Panc1 (cell line): ENCODE data around the gene PPP1R27. TPM values are rescaled to one million over a fixed set of nuclear protein-coding genes. Genes with fewer than 3 reads are reported as not detected.

Experiments
- ATAC-seq: fragments of 200-7000 bp; cut with Tn5 transposase; 2 replicates; pipeline ENCODE4 v1.9.1; 2020; ENCODE audit warnings: mild to moderate bottlenecking, moderate library complexity
- BruUV-seq: library from RNA; stranded (reverse); fragments of 400-500 nt; replicated peaks from 2 replicates; lab custom pipeline; 2021; lab: Mats Ljungman, UMichigan
- CTCF ChIA-PET: fragments of 300-600 bp; sonication (Branson Sonifier 250); formaldehyde crosslinking; loops from one replicate; lab custom pipeline; 2022; ENCODE audit warnings: antibody characterized with exemption; lab: Charles Lee
- POLR2A ChIA-PET: fragments of 300-600 bp; sonication (Branson Sonifier 250); formaldehyde crosslinking; loops from one replicate; lab custom pipeline; 2022; ENCODE audit warnings: antibody characterized with exemption; lab: Charles Lee
- DNase-seq: peaks from one replicate; pipeline ENCODE4 v3.0.0-alpha.2; 2010; ENCODE audit warnings: low read depth, low spot score
- H3K27ac ChIP-seq: 2 replicates; pipeline ENCODE4 v1.5.1; 2011; ENCODE audit warnings: mild to moderate bottlenecking, low read length, inconsistent platforms
- H3K27me3 ChIP-seq: fragments of 200-500 bp; sonication (Bioruptor generic); 2 replicates; pipeline ENCODE4 v1.6.0; 2014; ENCODE audit warnings: low read length, inconsistent platforms; ENCODE audit not compliant: control insufficient read depth, insufficient read depth
- H3K36me3 ChIP-seq: fragments of 200-500 bp; sonication (Bioruptor generic); 2 replicates; pipeline ENCODE4 v1.5.1; 2014; ENCODE audit warnings: inconsistent platforms, mild to moderate bottlenecking, low read length, moderate library complexity; ENCODE audit not compliant: control insufficient read depth, insufficient read depth
- H3K4me1 ChIP-seq: 2 replicates; pipeline ENCODE4 v1.5.1; 2011; ENCODE audit warnings: inconsistent platforms, mild to moderate bottlenecking, low read length, moderate library complexity; ENCODE audit not compliant: control insufficient read depth, insufficient read depth
- H3K4me3 ChIP-seq, 2 experiments: 2 replicates each; pipeline ENCODE4 v1.5.1; 2011 to 2012; ENCODE audit warnings: low read depth in 2 of 2, low read length in 2 of 2, mild to moderate bottlenecking in 2 of 2, inconsistent platforms in 1 of 2, moderate library complexity in 1 of 2
- H3K9me3 ChIP-seq: fragments of 200-500 bp; sonication (Bioruptor generic); 2 replicates; pipeline ENCODE4 v1.5.1; 2014; ENCODE audit warnings: low read depth, mild to moderate bottlenecking, inconsistent platforms, low read length, moderate library complexity; ENCODE audit not compliant: control insufficient read depth, insufficient read depth
- CTCF ChIP-seq: fragments of 450-650 bp; IDR thresholded peaks from 2 replicates; pipeline ENCODE4 v1.5.1; 2017; ENCODE audit warnings: mild to moderate bottlenecking
- POLR2AphosphoS5 ChIP-seq: IDR thresholded peaks from 2 replicates; pipeline ENCODE4 v1.6.1; 2012; ENCODE audit warnings: mild to moderate bottlenecking, low read depth, low read length, moderate library complexity
- SIN3A ChIP-seq: IDR thresholded peaks from 2 replicates; pipeline ENCODE4 v1.6.1; 2012; ENCODE audit warnings: low read depth, mild to moderate bottlenecking, low read length, moderate library complexity, borderline replicate concordance; ENCODE audit not compliant: insufficient read depth
- TCF7L2 ChIP-seq: IDR thresholded peaks from 2 replicates; pipeline ENCODE4 v1.6.1; 2011; ENCODE audit warnings: mild to moderate bottlenecking, low read depth, low read length, inconsistent platforms
- in situ Hi-C: cut with HindIII; loops from 2 replicates; pipeline ENCODE4 v1.10.0; 2016; ENCODE audit warnings: low sequenced_read_pairs, low pct_unique_long_range_greater_than_20kb
- intact Hi-C: fragments of 100-400 bp; cut with micrococcal nuclease; formaldehyde crosslinking; loops from one replicate; pipeline ENCODE4 v1.10.0; 2022; ENCODE audit not compliant: unreplicated experiment
- total RNA-seq: library from RNA; stranded (reverse); gene quantifications from one replicate; pipeline ENCODE4 v1.2.1, GENCODE V29; 2021; ENCODE audit not compliant: unreplicated experiment
- TF ChIP-seq, protein P1 (sequence below), 2 experiments: IDR thresholded peaks; 2 replicates each; pipeline ENCODE4 v1.6.1; 2011 to 2012; ENCODE audit warnings: low read depth in 2 of 2, control low read depth in 1 of 2, low read length in 1 of 2, mild to moderate bottlenecking in 1 of 2, moderate library complexity in 1 of 2; ENCODE audit not compliant: insufficient read depth in 1 of 2

Gene PPP1R27
- total RNA-seq, 1 experiment from 2014 or later: not detected

DNA sequence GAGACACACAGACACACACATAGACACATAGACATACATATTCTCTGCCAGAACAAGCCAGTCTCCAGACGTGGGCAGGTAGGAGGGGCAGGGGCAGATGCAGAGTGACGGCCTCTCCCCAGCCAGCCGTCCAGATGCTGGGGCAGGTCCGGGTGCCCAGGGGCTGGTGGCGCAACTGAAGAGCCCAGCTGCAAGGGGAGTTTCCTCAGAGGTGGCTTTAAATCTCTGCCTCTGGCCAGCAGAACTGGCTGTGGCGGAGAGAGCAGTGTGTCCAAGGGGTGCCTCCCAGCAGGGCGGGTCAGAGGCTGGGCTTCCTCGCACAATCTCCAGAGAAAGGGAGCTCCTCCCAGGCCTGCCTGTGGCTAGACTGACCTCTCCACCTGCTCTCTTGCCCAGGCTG, 40.3 kb downstream of the PPP1R27 start:
- intact Hi-C loops: no loop called here
- BruUV-seq: no TSS peak
- no peaks in the 10 kb centered on the region for H3K27me3 ChIP-seq
- TF ChIP-seq, protein P1, sequence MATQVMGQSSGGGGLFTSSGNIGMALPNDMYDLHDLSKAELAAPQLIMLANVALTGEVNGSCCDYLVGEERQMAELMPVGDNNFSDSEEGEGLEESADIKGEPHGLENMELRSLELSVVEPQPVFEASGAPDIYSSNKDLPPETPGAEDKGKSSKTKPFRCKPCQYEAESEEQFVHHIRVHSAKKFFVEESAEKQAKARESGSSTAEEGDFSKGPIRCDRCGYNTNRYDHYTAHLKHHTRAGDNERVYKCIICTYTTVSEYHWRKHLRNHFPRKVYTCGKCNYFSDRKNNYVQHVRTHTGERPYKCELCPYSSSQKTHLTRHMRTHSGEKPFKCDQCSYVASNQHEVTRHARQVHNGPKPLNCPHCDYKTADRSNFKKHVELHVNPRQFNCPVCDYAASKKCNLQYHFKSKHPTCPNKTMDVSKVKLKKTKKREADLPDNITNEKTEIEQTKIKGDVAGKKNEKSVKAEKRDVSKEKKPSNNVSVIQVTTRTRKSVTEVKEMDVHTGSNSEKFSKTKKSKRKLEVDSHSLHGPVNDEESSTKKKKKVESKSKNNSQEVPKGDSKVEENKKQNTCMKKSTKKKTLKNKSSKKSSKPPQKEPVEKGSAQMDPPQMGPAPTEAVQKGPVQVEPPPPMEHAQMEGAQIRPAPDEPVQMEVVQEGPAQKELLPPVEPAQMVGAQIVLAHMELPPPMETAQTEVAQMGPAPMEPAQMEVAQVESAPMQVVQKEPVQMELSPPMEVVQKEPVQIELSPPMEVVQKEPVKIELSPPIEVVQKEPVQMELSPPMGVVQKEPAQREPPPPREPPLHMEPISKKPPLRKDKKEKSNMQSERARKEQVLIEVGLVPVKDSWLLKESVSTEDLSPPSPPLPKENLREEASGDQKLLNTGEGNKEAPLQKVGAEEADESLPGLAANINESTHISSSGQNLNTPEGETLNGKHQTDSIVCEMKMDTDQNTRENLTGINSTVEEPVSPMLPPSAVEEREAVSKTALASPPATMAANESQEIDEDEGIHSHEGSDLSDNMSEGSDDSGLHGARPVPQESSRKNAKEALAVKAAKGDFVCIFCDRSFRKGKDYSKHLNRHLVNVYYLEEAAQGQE (IDR thresholded peaks at IDR 0.05; ENCODE audit: insufficient read depth in 1 of 2, low read depth in 2 of 2, low read length in 1 of 2): no peak
- peak; percentile 88 for ATAC-seq
- no peaks in the 10 kb centered on the region for H3K9me3 ChIP-seq
- H3K27ac ChIP-seq: no peak overlapping the region
- in situ Hi-C loops: no loop called here
- CTCF ChIA-PET: interaction anchor here (1.0 kb wide), 1 partner anchor 59 kb away, joined by 4 read pairs; no protein-coding TSS in a partner anchor
- H3K36me3 ChIP-seq: no peaks in the 10 kb centered on the region
- no peak for DNase-seq
- no peaks in the 10 kb centered on the region for H3K4me1 ChIP-seq
- POLR2A ChIA-PET: no interaction called here
- no peak overlapping the region for H3K4me3 ChIP-seq

- H3K4me1 ChIP-seq: no peaks in the 10 kb centered on the region
- POLR2A ChIA-PET: no interaction called here
- DNase-seq (no peak), ATAC-seq (no peak)
- in situ Hi-C loops: no loop called here
- no peaks in the 10 kb centered on the region for H3K9me3 ChIP-seq
- intact Hi-C loops: no loop called here
- H3K27me3 ChIP-seq: no peaks in the 10 kb centered on the region
- TF ChIP-seq POLR2AphosphoS5 (no peak), TCF7L2 (no peak), CTCF (no peak), SIN3A (no peak)
- TF ChIP-seq, protein P1 (IDR thresholded peaks at IDR 0.05; ENCODE audit: insufficient read depth in 1 of 2, low read depth in 2 of 2, low read length in 1 of 2): no peak
- no peaks in the 10 kb centered on the region for H3K36me3 ChIP-seq
- CTCF ChIA-PET: interaction anchor here (1.0 kb wide), 1 partner anchor 58 kb away, joined by 4 read pairs; no protein-coding TSS in a partner anchor
- no TSS peak for BruUV-seq
- no peak overlapping the region for H3K4me3 ChIP-seq
- no peak overlapping the region for H3K27ac ChIP-seq
Observed at GRCh38 chr17:81794074-81794476, 40.8 kb downstream of the PPP1R27 start.
